ENCODE results near the gene ARMC7. TPM values are rescaled to one million over a fixed set of nuclear protein-coding genes. Genes with fewer than 3 reads are reported as not detected.

Gene ARMC7
- polyA plus RNA-seq, 1 experiment: 6.9 TPM

DNA sequence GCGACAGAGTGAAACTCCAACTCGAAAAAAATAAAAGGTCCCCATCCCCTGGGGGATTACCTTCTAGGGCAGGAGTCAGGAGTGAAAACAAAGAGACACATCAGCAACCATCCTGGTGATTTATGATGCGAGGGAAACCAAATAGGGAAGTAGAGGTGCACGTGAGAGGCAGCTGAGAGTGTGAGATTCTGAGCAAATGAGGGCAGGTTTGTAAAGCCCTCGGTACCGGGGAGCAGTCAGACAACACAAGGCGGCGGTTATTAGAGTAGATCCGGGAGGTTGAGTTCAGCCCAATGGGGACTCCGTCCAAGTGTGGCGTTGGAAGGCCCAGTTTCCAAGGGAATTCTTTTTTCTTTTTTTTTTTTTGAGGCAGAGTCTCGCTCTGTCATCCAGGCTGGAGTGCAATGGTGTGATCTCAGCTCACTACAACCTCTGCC is 7.4 kb upstream of the ARMC7 start:
- Histone ChIP-seq H3K4me3 (ENCODE audit: low read depth, low read length) (no peak overlapping the region), H3K36me3 (ENCODE audit: control insufficient read depth, insufficient read depth, low read length) (peaks cover 25% of the 10 kb centered on the region), H3K27me3 (ENCODE audit: control insufficient read depth, insufficient read depth, low read length) (no peaks in the 10 kb centered on the region)
- ChIA-PET POLR2A (no interaction called here), CTCF (no interaction called here)
- TF ChIP-seq, protein P1, sequence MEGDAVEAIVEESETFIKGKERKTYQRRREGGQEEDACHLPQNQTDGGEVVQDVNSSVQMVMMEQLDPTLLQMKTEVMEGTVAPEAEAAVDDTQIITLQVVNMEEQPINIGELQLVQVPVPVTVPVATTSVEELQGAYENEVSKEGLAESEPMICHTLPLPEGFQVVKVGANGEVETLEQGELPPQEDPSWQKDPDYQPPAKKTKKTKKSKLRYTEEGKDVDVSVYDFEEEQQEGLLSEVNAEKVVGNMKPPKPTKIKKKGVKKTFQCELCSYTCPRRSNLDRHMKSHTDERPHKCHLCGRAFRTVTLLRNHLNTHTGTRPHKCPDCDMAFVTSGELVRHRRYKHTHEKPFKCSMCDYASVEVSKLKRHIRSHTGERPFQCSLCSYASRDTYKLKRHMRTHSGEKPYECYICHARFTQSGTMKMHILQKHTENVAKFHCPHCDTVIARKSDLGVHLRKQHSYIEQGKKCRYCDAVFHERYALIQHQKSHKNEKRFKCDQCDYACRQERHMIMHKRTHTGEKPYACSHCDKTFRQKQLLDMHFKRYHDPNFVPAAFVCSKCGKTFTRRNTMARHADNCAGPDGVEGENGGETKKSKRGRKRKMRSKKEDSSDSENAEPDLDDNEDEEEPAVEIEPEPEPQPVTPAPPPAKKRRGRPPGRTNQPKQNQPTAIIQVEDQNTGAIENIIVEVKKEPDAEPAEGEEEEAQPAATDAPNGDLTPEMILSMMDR (IDR thresholded peaks at IDR 0.05; ENCODE audit: insufficient read depth, low read depth, low read length): no peak
- DNase-seq (ENCODE audit: low read depth): no peak

- POLR2A ChIA-PET: no interaction called here
- TF ChIP-seq, protein P1 (IDR thresholded peaks at IDR 0.05; ENCODE audit: insufficient read depth, low read depth, low read length): no peak
- no peaks in the 10 kb centered on the region for H3K27me3 ChIP-seq (ENCODE audit: control insufficient read depth, insufficient read depth, low read length)
- H3K36me3 ChIP-seq (ENCODE audit: control insufficient read depth, insufficient read depth, low read length): peaks cover 20% of the 10 kb centered on the region
- DNase-seq (ENCODE audit: low read depth): no peak
- no peak overlapping the region for H3K4me3 ChIP-seq (ENCODE audit: low read depth, low read length)
- CTCF ChIA-PET: interaction anchor here (0.8 to 4.7 kb wide), 11 partner anchors 10 to 142 kb away, joined by 3 to 47 read pairs (median 4); partner anchors contain the start of gene NT5C
Observed at GRCh38 chr17:75103601-75104554, 5.9 kb upstream of the ARMC7 start.

DNA sequence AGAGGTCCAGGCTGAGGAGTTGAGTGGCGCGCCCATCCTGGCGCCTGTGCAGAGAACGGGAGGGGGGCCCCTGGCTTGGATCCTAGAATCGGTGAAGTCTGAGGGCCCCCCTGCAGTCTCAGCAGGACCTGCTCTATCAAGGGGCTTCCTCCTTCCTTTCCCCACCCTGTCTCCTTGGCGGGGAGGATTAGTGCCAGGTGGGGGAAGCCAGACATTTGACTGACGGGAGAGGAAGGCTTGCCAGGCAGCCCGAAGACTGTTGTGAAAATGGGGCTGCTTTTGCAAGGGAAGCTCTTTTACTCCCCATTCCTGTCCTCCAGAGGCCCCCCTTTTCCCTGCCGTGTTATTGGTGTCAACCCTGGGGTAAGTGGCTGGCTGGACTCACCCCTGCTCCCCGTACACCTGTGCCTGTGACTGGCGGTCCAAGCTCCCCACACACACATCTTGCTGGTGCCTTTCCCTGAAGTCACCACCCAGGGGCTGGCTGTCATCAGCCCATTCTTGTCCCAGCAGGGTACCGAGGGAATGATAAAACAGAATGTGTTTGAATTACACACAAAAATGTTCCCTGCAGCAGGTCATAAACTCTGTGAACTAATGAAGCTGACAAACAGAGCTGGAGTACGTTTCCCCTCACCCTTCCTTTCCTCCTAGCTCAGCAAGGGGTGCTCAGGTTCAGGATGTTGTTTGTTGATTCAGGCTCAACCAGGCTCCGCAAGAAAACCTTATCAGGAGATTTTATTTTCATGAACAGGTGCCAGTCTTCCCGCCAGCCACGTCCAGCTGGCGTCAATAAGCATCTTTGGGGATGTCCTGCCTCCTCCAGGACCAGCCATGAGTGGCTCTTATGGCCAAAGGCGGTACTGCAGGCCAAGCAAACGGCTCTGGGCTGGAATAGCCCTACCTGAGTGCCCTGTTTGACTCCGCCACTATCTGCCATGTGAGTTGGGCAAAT is 4.4 kb upstream of the ARMC7 start:
- Histone ChIP-seq H3K27me3 (ENCODE audit: control insufficient read depth, insufficient read depth, low read length) (no peaks in the 10 kb centered on the region), H3K4me3 (ENCODE audit: low read depth, low read length) (no peak overlapping the region), H3K36me3 (ENCODE audit: control insufficient read depth, insufficient read depth, low read length) (peaks cover 12% of the 10 kb centered on the region)
- DNase-seq (ENCODE audit: low read depth): no peak
- CTCF ChIA-PET: interaction anchor here (0.6 to 4.7 kb wide), 29 partner anchors 9 to 169 kb away, joined by 3 to 47 read pairs (median 4); partner anchors contain the start of genes MIF4GD, NT5C and SLC16A5
- POLR2A ChIA-PET: interaction anchor here (0.5 to 0.6 kb wide), 2 partner anchors 32 to 117 kb away, joined by 3 to 4 read pairs; no protein-coding TSS in a partner anchor
- TF ChIP-seq, protein P1 (IDR thresholded peaks at IDR 0.05; ENCODE audit: insufficient read depth, low read depth, low read length): peak; percentile 77

DNA sequence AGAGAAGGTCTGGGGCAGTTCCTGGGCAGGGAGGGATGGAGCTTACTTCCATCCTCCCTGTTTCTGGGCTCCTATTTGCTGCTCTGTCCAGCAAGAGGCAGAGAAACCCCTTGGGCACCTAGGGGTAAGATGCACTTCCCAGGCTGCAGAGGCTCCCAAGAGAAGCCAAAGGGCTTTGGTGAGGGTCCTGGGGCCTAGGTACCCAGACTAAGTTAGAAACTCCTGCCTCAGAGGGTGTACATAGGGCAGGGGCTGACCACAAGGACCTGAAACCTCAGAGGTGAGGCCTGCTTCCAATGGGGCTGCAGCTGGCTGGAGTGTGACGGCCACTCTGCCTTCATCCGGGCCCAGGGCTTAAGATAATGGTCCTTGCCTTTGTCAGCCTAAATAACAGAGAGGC is 1.6 kb upstream of the ARMC7 start:
- CTCF ChIA-PET: interaction anchor here (0.7 to 0.9 kb wide), 2 partner anchors 38 to 163 kb away, joined by 3 read pairs; no protein-coding TSS in a partner anchor
- DNase-seq (ENCODE audit: low read depth): no peak
- Histone ChIP-seq H3K27me3 (ENCODE audit: control insufficient read depth, insufficient read depth, low read length) (no peaks in the 10 kb centered on the region), H3K4me3 (ENCODE audit: low read depth, low read length) (no peak overlapping the region), H3K36me3 (ENCODE audit: control insufficient read depth, insufficient read depth, low read length) (peaks cover 8% of the 10 kb centered on the region)
- POLR2A ChIA-PET: no interaction called here
- TF ChIP-seq, protein P1 (IDR thresholded peaks at IDR 0.05; ENCODE audit: insufficient read depth, low read depth, low read length): no peak
